Stimulated activated CD8-positive, alpha-beta memory T cell treated with anti-CD3 and anti-CD28 coated beads, Interleukin-2, amount 100 ng/mL, for 1 hour (primary cell): ENCODE data around the gene MZF1.

Experiments used
- DNase-seq, 2 donors: peaks; one replicate each; pipeline ENCODE4 v3.0.0-alpha.2; 2020; ENCODE audit warnings: low read depth in 2 of 2

The MZF1 gene

GRCh38 chr19:58570770-58571574 is 2.2 kb downstream of the MZF1 start:
- DNase-seq: no peak

- no peak for DNase-seq
Observed at GRCh38 chr19:58569943-58570670, 3.0 kb downstream of the MZF1 start.

- DNase-seq: no peak
Observed at GRCh38 chr19:58569191-58569942, 3.8 kb downstream of the MZF1 start.

- DNase-seq: no peak
Observed at GRCh38 chr19:58568453-58569130, 4.5 kb downstream of the MZF1 start.

- DNase-seq: no peak
Observed at GRCh38 chr19:58566989-58567388, 6.1 kb downstream of the MZF1 start.

- no peak for DNase-seq
Observed at GRCh38 chr19:58563823-58564222, 9.3 kb downstream of the MZF1 start.

- no peak for DNase-seq
Observed at GRCh38 chr19:58563034-58563573, 10.0 kb downstream of the MZF1 start.

- no peak for DNase-seq
Observed at GRCh38 chr19:58562122-58563033, 10.8 kb downstream of the MZF1 start.

- DNase-seq: no peak
Observed at GRCh38 chr19:58561373-58562121, 11.6 kb downstream of the MZF1 start.

- DNase-seq: no peak
Observed at GRCh38 chr19:58560921-58561320, 12.2 kb downstream of the MZF1 start.

GRCh38 chr19:58560007-58560887 is 12.9 kb downstream of the MZF1 start:
- DNase-seq: no peak

GRCh38 chr19:58559275-58560006 is 13.7 kb downstream of the MZF1 start:
- peak in 1 of 2 donors; percentile 39 for DNase-seq

GRCh38 chr19:58558623-58559274 is 14.4 kb downstream of the MZF1 start:
- DNase-seq: peak; percentile 98 to 99

- DNase-seq: peak in 1 of 2 donors; percentile 32
Observed at GRCh38 chr19:58558066-58558622, 15.0 kb downstream of the MZF1 start, which contains the start of gene UBE2M. UBE2M (minus strand) TSS chr19:58558611; CDS start chr19:58558381, 230 bp downstream.

- DNase-seq: no peak
Observed at GRCh38 chr19:58557221-58558065, 15.7 kb downstream of the MZF1 start.

- no peak for DNase-seq
Observed at GRCh38 chr19:58556622-58557220, 16.4 kb downstream of the MZF1 start.
